ENCODE results near the gene PLOD2.

PLOD2 gene

DNA sequence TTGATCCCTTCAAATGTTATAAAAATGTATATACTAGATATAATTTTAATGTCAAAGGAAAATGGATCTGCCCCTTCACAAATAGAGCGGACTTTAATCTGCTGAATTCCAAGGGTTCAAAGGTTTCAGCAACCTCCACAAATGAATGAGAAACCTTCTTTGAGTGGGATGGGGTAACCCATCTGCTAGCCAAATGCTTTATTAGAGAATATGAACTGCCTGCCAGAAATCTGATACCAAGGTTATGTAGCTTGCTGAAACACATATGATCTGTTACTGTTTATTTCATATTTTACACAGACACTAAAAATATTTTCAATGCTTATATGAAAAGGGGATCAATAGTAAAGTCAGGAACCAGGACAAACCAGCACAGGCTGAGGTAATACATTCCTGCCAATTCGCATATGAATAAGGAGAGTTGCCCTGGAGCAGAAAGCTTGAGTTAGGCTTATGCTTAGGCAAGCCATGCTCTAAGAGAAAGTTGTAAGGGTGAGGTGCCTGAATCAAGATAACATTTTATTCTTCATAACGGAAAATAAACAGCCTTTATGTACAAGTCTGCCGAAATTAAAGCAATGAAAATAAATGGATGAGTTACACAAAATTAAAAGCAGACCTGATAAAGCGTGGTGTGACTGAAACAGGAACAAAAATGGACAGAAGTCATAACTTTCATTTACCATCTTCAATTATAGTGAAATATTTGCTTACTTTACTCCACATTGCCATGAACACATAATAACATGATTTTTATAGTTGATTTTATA, 26.5 kb downstream of the PLOD2 start:
- H3K9ac ChIP-seq, result no peak overlapping the region
- peaks cover 19% of the 10 kb centered on the region for H3K4me1 ChIP-seq
- TF ChIP-seq CTCF (IDR thresholded peaks at IDR 0.05), result no peak
- H2AFZ ChIP-seq, result no peak overlapping the region
- H3K4me3 ChIP-seq (ENCODE audit: low read depth, low read length), result no peak overlapping the region
- no peaks in the 10 kb centered on the region for H3K36me3 ChIP-seq (ENCODE audit: control insufficient read depth, insufficient read depth, low read length)
- H3K4me2 ChIP-seq (ENCODE audit: low read length), result no peak overlapping the region
- no peaks in the 10 kb centered on the region for H3K27me3 ChIP-seq (ENCODE audit: control insufficient read depth, insufficient read depth, low read length)
- no peaks in the 10 kb centered on the region for H3K9me3 ChIP-seq (ENCODE audit: control insufficient read depth, low read length)
- no peak overlapping the region for H3K27ac ChIP-seq
- peaks cover 14% of the 10 kb centered on the region for H3K79me2 ChIP-seq

DNA sequence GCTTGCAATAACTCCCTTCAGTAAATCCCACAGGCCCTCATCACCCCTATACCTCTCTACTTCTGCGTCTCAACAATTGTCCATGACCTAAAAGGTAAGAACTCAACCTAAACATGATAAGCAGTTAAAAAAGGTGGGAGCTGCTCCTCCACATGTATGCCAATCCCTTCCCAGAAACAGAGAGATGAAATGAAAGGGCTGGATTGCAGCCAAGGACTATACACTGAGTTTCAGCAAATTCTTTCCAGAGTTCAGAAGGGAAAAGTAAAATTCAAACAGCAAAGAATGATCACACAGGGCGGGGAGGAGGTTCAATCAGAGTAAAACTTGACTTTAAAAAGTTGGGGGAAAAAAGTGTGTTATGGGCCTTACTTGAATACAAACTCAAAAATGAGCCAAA, 27.5 kb downstream of the PLOD2 start:
- no peaks in the 10 kb centered on the region for H3K36me3 ChIP-seq (ENCODE audit: control insufficient read depth, insufficient read depth, low read length)
- H3K4me1 ChIP-seq, result peaks cover 13% of the 10 kb centered on the region
- H3K9ac ChIP-seq, result no peak overlapping the region
- H3K4me3 ChIP-seq (ENCODE audit: low read depth, low read length), result no peak overlapping the region
- peak overlapping the region; percentile 16 for H3K4me2 ChIP-seq (ENCODE audit: low read length)
- H3K27me3 ChIP-seq (ENCODE audit: control insufficient read depth, insufficient read depth, low read length), result no peaks in the 10 kb centered on the region
- TF ChIP-seq CTCF (IDR thresholded peaks at IDR 0.05), result no peak
- no peak overlapping the region for H2AFZ ChIP-seq
- no peaks in the 10 kb centered on the region for H3K9me3 ChIP-seq (ENCODE audit: control insufficient read depth, low read length)
- peaks cover 13% of the 10 kb centered on the region for H3K79me2 ChIP-seq
- H3K27ac ChIP-seq, result no peak overlapping the region

GRCh38 chr3:146131616-146132410, 29.2 kb downstream of the PLOD2 start:
- H3K27ac ChIP-seq, result no peak overlapping the region
- no peaks in the 10 kb centered on the region for H3K36me3 ChIP-seq (ENCODE audit: control insufficient read depth, insufficient read depth, low read length)
- no peak overlapping the region for H3K9ac ChIP-seq
- H3K4me2 ChIP-seq (ENCODE audit: low read length), result no peak overlapping the region
- H3K27me3 ChIP-seq (ENCODE audit: control insufficient read depth, insufficient read depth, low read length), result no peaks in the 10 kb centered on the region
- peaks cover 11% of the 10 kb centered on the region for H3K4me1 ChIP-seq
- peaks cover 6% of the 10 kb centered on the region for H3K79me2 ChIP-seq
- no peak for TF ChIP-seq CTCF (IDR thresholded peaks at IDR 0.05)
- no peak overlapping the region for H2AFZ ChIP-seq
- no peaks in the 10 kb centered on the region for H3K9me3 ChIP-seq (ENCODE audit: control insufficient read depth, low read length)
- no peak overlapping the region for H3K4me3 ChIP-seq (ENCODE audit: low read depth, low read length)

- Histone ChIP-seq H3K9me3 (ENCODE audit: control insufficient read depth, low read length) (no peaks in the 10 kb centered on the region), H3K27ac (no peak overlapping the region)
Observed at GRCh38 chr3:146130881-146131371, 30.1 kb downstream of the PLOD2 start.

More at GRCh38 chr3:146130881-146131371, 30.1 kb downstream of the PLOD2 start:
- Histone ChIP-seq H3K4me3 (ENCODE audit: low read depth, low read length) (no peak overlapping the region), H3K4me1 (peaks cover 11% of the 10 kb centered on the region), H3K9ac (no peak overlapping the region), H3K27me3 (ENCODE audit: control insufficient read depth, insufficient read depth, low read length) (no peaks in the 10 kb centered on the region), H2AFZ (no peak overlapping the region), H3K79me2 (peaks cover 6% of the 10 kb centered on the region), H3K4me2 (ENCODE audit: low read length) (no peak overlapping the region), H3K36me3 (ENCODE audit: control insufficient read depth, insufficient read depth, low read length) (no peaks in the 10 kb centered on the region)
- TF ChIP-seq CTCF (IDR thresholded peaks at IDR 0.05), result no peak

Measured in parathyroid adenoma (tissue), 2 donors.